ENCODE data around the gene REEP1.

REEP1 gene

GRCh38 chr2:86308356-86308755 lies 29.1 kb downstream of the REEP1 start:
- no peaks in the 10 kb centered on the region for H3K9me2 ChIP-seq (replicated peaks; ENCODE audit: insufficient read depth, low read length)
- no peak for TF ChIP-seq EZH2phosphoT487 (conservative IDR thresholded peaks at IDR 0.05; ENCODE audit: low read length)
- TF ChIP-seq, protein P1, sequence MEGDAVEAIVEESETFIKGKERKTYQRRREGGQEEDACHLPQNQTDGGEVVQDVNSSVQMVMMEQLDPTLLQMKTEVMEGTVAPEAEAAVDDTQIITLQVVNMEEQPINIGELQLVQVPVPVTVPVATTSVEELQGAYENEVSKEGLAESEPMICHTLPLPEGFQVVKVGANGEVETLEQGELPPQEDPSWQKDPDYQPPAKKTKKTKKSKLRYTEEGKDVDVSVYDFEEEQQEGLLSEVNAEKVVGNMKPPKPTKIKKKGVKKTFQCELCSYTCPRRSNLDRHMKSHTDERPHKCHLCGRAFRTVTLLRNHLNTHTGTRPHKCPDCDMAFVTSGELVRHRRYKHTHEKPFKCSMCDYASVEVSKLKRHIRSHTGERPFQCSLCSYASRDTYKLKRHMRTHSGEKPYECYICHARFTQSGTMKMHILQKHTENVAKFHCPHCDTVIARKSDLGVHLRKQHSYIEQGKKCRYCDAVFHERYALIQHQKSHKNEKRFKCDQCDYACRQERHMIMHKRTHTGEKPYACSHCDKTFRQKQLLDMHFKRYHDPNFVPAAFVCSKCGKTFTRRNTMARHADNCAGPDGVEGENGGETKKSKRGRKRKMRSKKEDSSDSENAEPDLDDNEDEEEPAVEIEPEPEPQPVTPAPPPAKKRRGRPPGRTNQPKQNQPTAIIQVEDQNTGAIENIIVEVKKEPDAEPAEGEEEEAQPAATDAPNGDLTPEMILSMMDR (IDR thresholded peaks at IDR 0.05; ENCODE audit: insufficient read depth, low read length, poor library complexity, severe bottlenecking) = no peak
- H3K79me2 ChIP-seq (ENCODE audit: insufficient read depth, low read length) = no peaks in the 10 kb centered on the region
- no peak overlapping the region for H3K4me3 ChIP-seq (ENCODE audit: insufficient read depth, low read length, poor library complexity, severe bottlenecking)
- H2AFZ ChIP-seq (ENCODE audit: low read depth, low read length, severe bottlenecking) = no peak overlapping the region
- no peaks in the 10 kb centered on the region for H3F3A ChIP-seq (ENCODE audit: insufficient read depth)
- H4K20me1 ChIP-seq (ENCODE audit: low read depth, low read length) = no peaks in the 10 kb centered on the region
- H3K27ac ChIP-seq (ENCODE audit: low read depth, low read length) = no peak overlapping the region
- no peaks in the 10 kb centered on the region for H3K9me3 ChIP-seq (ENCODE audit: insufficient read depth, low read length)
- no peaks in the 10 kb centered on the region for H3K36me3 ChIP-seq (ENCODE audit: low read length)
- no peaks in the 10 kb centered on the region for H3K27me3 ChIP-seq (ENCODE audit: low read length)
- H3K4me2 ChIP-seq (ENCODE audit: low read depth, low read length, poor library complexity, severe bottlenecking) = no peak overlapping the region
- H3K9ac ChIP-seq (ENCODE audit: low read length) = no peak overlapping the region

DNA sequence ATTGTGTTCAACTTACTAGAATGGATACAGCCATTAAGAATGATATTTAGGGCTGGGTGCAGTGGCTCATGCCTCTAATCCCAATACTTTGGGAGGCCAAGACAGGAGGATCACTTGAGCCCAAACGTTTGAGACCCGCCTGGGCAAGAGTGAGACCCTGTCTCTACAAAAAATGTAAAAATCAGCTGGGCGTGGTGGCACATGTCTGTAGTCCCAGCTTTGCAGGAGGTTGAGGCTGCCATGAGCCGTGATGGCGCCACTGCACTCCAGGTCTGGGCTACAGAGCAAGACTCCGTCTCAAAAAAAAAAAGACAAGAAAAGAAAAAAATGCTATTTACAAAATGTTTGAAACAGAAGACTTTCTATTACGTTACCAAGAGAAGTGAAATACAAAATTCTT lies 30.0 kb downstream of the REEP1 start:
- no peak overlapping the region for H2AFZ ChIP-seq (ENCODE audit: low read depth, low read length, severe bottlenecking)
- H3K27me3 ChIP-seq (ENCODE audit: low read length) = no peaks in the 10 kb centered on the region
- no peaks in the 10 kb centered on the region for H3K79me2 ChIP-seq (ENCODE audit: insufficient read depth, low read length)

DNA sequence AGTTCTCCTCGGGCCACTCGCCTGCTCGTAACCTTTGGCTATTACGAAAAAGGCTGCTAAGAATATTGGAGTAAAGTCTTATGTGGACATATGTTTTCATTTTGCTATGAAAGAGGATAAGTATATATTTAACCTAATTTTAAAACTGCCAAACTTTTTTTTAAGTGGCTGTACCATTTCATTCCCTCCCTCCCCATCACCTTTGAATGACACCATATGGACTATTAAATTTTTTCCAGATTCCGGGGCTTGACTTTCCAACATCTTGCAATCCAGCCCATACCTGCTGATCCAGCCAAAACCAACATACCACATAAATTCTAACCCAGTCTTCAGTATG lies 31.5 kb downstream of the REEP1 start:
- Histone ChIP-seq H3K9ac (ENCODE audit: low read length) (no peak overlapping the region), H3K36me3 (ENCODE audit: low read length) (no peaks in the 10 kb centered on the region), H4K20me1 (ENCODE audit: low read depth, low read length) (no peaks in the 10 kb centered on the region), H3K27me3 (ENCODE audit: low read length) (no peaks in the 10 kb centered on the region), H3K9me2 (replicated peaks; ENCODE audit: insufficient read depth, low read length) (no peaks in the 10 kb centered on the region), H3K9me3 (ENCODE audit: insufficient read depth, low read length) (no peaks in the 10 kb centered on the region), H3K4me2 (ENCODE audit: low read depth, low read length, poor library complexity, severe bottlenecking) (no peak overlapping the region), H3K79me2 (ENCODE audit: insufficient read depth, low read length) (no peaks in the 10 kb centered on the region), H2AFZ (ENCODE audit: low read depth, low read length, severe bottlenecking) (no peak overlapping the region), H3F3A (ENCODE audit: insufficient read depth) (no peaks in the 10 kb centered on the region), H3K27ac (ENCODE audit: low read depth, low read length) (no peak overlapping the region), H3K4me3 (ENCODE audit: insufficient read depth, low read length, poor library complexity, severe bottlenecking) (no peak overlapping the region)
- TF ChIP-seq EZH2phosphoT487 (conservative IDR thresholded peaks at IDR 0.05; ENCODE audit: low read length) = no peak
- TF ChIP-seq, protein P1 (IDR thresholded peaks at IDR 0.05; ENCODE audit: insufficient read depth, low read length, poor library complexity, severe bottlenecking) = no peak

More for the DNA sequence above, 30.0 kb downstream of the REEP1 start:
- no peak overlapping the region for H3K4me3 ChIP-seq (ENCODE audit: insufficient read depth, low read length, poor library complexity, severe bottlenecking)
- H3F3A ChIP-seq (ENCODE audit: insufficient read depth) = no peaks in the 10 kb centered on the region
- no peak overlapping the region for H3K4me2 ChIP-seq (ENCODE audit: low read depth, low read length, poor library complexity, severe bottlenecking)
- no peaks in the 10 kb centered on the region for H3K9me2 ChIP-seq (replicated peaks; ENCODE audit: insufficient read depth, low read length)
- no peaks in the 10 kb centered on the region for H3K9me3 ChIP-seq (ENCODE audit: insufficient read depth, low read length)
- no peaks in the 10 kb centered on the region for H4K20me1 ChIP-seq (ENCODE audit: low read depth, low read length)
- H3K36me3 ChIP-seq (ENCODE audit: low read length) = no peaks in the 10 kb centered on the region
- no peak overlapping the region for H3K9ac ChIP-seq (ENCODE audit: low read length)
- H3K27ac ChIP-seq (ENCODE audit: low read depth, low read length) = no peak overlapping the region
- TF ChIP-seq EZH2phosphoT487 (conservative IDR thresholded peaks at IDR 0.05; ENCODE audit: low read length) = no peak
- TF ChIP-seq, protein P1 (IDR thresholded peaks at IDR 0.05; ENCODE audit: insufficient read depth, low read length, poor library complexity, severe bottlenecking) = no peak
